Astrocyte of the cerebellum (primary cell): ENCODE data around the gene FAM227B.

Source experiments
- DNase-seq: peaks from one replicate; pipeline ENCODE4 v3.0.0-alpha.2; 2011; ENCODE audit warnings: low read depth
- H3K4me3 ChIP-seq: 2 replicates; pipeline ENCODE4 v1.5.1; 2011; ENCODE audit warnings: mild to moderate bottlenecking, low read depth, low read length, moderate library complexity
- CTCF ChIP-seq: IDR thresholded peaks from 2 replicates; pipeline ENCODE4 v1.5.1; 2012; ENCODE audit warnings: low read length, low read depth, moderate library complexity, mild to moderate bottlenecking; ENCODE audit errors: missing control alignments
- in situ Hi-C: cut with HindIII; loops from 2 replicates; pipeline ENCODE4 v1.10.0; 2017; ENCODE audit warnings: low sequenced_read_pairs

FAM227B gene

GRCh38 chr15:49423021-49423420 lies 197.6 kb downstream of the FAM227B start, which contains the start of gene FGF7:
TSS of gene FGF7 (plus strand) at chr15:49423242. CDS start at chr15:49424298, 1,056 bp downstream.
- DNase-seq: no peak
- in situ Hi-C loops: no loop called here
- H3K4me3 ChIP-seq: no peak within 1 kb of the TSS
- no peak for TF ChIP-seq CTCF

DNA sequence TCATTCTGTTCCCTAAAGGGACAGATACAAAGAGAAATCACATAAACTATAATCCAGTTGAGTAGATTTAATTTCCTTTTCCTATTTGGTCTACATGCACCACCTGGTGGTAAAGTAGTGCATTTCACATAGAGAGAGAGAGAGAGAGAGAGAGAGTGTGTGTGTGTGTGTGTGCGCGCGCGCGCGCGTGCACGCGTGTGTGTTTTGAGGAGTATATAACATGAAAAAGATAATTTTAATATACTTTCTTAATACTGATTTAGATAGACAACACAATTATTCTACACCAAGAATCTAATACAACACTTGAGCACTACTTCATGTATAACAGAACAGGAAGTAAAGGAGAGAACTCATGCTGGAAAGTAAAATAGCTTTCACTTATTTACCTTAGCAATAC lies 198.6 kb downstream of the FAM227B start:
- in situ Hi-C loops: no loop called here
- no peak overlapping the region for H3K4me3 ChIP-seq
- peak; percentile 65 for TF ChIP-seq CTCF
- DNase-seq: peak; percentile 38

DNA sequence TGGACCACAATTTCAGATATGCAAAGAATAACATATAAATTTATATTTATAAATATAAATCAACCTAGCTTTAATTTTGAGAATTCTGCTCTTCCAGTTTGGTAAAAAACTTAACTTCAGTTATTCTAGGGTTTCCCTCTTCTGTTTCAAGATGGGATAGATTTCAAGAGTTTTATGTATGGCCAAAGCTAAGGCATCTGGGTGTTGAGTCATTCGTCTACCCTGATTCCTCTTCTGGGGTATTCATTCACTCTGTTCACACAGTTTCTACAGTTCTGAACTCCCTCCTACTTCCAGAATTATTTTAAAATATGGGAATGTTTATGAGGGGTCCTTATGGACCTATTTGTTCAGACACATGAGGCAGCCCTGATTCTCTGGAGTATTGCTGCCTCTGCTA lies 201.8 kb downstream of the FAM227B start:
- no peak overlapping the region for H3K4me3 ChIP-seq
- in situ Hi-C loops: no loop called here
- DNase-seq: no peak

DNA sequence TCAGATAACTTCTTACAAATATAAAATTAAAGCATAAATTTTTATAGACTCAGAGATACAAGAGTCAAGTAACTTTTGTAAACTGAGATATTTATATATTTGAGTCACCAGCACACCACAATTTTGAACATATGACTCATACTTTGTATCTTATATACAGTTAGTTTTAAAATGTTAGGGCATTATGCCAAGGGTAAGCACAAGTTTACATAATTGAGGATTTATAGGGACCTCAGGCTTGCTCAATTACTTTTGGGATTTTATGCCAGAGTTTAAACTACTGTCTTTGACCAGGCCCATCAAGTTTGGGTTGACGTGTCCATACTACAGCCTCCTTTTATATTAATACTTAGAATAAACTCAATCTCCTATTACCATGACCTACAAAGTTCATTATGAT lies 205.0 kb downstream of the FAM227B start:
- no peak overlapping the region for H3K4me3 ChIP-seq
- in situ Hi-C loops: no loop called here
- TF ChIP-seq CTCF: no peak
- DNase-seq: peak; percentile 29

More for the DNA sequence above, 201.8 kb downstream of the FAM227B start:
- no peak for TF ChIP-seq CTCF

GRCh38 chr15:49415149-49415548 lies 205.5 kb downstream of the FAM227B start:
- in situ Hi-C loops: no loop called here
- H3K4me3 ChIP-seq: no peak overlapping the region
- no peak for DNase-seq
- no peak for TF ChIP-seq CTCF

DNA sequence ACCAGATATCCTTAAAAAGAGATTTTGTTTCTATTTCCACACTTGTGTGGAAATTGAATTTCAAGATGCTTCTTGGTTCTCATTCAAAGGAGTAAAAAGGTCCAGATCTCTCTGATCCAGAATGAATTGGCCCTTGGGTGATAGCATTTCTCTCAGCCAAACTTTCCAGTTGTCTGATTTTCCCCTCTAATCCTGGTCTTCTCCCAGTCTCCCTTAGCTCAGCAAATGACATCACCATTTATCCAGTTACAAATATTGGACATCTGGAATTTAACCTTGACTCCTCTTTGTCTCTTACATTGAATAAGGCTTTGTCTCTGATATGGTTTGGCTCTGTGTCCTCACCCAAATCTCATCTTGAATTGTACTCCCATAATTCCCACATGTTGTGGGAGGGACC lies 207.8 kb downstream of the FAM227B start:
- no peak for DNase-seq
- no peak overlapping the region for H3K4me3 ChIP-seq
- in situ Hi-C loops: no loop called here
- no peak for TF ChIP-seq CTCF

- no peak for DNase-seq
- H3K4me3 ChIP-seq: no peak overlapping the region
- no peak for TF ChIP-seq CTCF
- in situ Hi-C loops: no loop called here
Measured at GRCh38 chr15:49410641-49411040, 210.0 kb downstream of the FAM227B start.
